HG03565 (cell line): ENCODE measurements around the gene S100A6.

Experiments used
- ATAC-seq: cut with Tn5 transposase; IDR thresholded peaks from one replicate; pipeline ENCODE4 v1.9.1; 2021; ENCODE audit warnings: mild to moderate bottlenecking, moderate library complexity; ENCODE audit not compliant: unreplicated experiment

Gene S100A6

GRCh38 chr1:153507926-153508583, 27.7 kb downstream of the S100A6 start:
- ATAC-seq, result no peak

DNA sequence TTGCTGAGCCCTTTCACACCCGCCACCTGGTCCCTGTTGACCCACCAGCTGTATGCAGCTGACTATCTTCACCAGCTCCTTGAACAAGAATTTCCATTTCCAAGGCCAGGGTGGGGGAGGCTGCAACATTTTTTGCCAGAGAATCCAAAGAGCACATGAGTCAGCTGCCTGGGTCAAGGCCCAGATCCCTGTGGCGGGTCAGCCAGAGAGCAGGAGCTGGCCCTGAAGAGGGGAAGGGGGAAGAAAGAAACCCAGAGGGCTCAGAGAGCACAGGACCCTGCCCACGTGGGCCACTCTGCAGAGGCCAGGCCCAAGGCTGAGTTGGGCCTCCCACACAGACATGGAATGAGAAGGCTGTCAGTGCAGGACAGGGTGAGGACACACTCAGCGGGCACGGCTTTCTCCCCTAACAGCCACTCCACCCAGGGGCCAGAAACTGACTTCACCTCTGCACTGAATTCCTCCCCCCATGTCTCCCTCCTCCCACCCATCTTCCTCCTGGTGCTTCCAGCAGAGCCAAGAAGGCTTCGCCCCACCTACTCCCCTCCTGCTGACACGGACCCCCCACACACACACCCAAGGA, 28.9 kb downstream of the S100A6 start:
- ATAC-seq, result no peak

DNA sequence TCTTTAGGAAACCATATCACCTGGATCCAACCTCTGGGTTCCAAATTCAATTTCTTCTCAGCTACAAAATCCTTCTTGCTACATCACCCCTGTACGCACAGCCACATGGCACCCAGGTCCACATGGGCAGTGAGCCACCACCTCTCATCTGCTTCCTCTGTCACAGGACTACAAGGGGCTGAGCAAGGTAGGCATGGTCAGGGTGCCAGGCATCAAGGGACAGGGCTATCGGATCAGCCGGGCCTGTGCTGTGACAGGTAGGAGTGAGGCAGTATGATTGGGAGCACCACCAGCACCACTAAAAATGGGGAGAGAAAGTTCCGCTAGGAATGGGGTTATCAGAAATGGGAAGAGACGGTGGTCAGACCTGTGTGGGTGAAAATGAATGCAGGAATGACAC, 29.4 kb downstream of the S100A6 start:
- ATAC-seq, result no peak

- ATAC-seq, result no peak
Observed at GRCh38 chr1:153505576-153505975, 30.2 kb downstream of the S100A6 start.

DNA sequence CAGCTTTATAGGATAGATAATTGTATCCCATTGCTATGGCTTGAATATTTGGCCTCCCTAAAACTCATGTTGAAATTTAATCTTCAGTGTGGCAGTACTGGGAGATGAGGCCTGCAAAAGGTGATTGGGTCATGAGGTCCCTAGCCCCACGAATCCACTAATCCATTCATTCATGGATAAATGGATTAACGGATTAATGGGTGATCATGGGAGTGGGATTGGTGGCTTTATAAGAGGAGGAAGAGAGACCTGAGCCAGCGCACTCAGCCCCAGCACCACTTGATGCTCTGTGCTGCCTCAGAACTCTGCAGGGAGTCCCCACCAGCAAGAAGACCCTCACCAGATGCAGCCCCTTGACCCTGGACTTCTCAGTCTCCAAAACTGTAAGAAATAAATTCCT, 32.0 kb downstream of the S100A6 start:
- ATAC-seq, result no peak

DNA sequence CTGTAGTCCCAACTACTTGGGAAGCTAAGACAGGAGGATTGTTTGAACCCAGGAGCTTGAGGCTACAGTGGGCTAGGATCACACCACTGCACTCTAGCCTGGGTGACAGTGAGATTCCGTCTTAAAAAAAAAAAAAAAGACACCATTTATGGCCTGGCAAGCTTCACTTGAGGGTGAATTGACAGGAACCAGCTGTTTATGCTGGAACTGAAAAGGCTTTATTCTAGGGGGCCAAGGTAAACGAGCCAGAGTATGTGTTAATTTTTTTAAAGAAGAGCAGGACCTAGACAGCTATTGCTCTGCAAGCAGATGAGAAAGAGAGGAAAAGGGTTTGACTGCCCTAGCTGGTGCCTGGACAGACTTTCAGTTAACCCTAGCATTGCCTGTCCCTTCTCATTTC, 37.0 kb downstream of the S100A6 start:
- no peak for ATAC-seq

DNA sequence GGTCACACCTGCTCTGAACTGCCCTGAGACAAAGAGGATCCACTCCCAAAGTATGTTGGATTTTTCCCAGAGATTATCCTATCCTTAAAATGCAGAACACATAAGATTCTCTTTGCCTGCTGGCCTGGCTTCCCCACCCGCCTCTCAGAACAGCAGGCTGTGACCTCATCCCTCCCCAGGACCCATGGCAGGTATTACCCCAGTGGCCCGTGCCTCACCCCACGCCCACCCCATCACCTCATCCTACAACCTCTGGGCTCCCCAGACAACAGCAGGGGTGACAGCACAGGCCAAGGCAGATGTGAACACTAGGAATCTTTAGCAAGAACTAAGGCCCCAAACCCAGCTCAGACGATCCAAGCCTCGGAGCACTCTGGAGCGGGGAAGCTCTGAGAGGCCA, 40.3 kb downstream of the S100A6 start:
- no peak for ATAC-seq

GRCh38 chr1:153494976-153495535, 40.7 kb downstream of the S100A6 start:
- ATAC-seq, result no peak

DNA sequence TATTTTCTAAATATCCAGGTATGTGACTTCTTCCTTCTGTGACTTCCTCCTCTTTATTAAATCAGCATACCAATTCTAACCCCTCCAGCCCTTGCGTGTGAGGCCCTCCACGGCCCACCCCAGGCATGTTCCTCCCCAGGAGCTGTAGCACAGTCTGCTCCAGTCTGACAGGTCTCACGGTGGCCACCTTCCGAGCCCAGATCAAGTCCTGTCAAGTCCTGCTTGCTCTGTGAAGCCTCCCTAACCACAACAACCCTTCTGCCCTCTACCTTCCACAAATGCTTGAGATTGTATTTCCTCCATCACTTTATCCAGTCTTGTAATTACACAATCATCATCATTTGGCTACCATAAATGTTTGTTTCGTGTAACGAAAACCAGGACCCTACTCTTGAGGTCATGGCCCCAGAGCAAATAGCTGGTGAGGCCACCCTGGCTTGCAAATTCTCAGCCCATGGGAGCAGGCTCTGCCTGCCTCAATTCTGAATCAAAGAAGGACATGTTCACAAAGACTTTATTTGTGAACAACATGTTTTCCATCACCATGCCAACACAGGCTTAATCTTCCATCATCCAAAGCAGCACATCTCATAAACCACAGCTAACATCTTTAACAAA, 42.3 kb downstream of the S100A6 start:
- ATAC-seq, result no peak

DNA sequence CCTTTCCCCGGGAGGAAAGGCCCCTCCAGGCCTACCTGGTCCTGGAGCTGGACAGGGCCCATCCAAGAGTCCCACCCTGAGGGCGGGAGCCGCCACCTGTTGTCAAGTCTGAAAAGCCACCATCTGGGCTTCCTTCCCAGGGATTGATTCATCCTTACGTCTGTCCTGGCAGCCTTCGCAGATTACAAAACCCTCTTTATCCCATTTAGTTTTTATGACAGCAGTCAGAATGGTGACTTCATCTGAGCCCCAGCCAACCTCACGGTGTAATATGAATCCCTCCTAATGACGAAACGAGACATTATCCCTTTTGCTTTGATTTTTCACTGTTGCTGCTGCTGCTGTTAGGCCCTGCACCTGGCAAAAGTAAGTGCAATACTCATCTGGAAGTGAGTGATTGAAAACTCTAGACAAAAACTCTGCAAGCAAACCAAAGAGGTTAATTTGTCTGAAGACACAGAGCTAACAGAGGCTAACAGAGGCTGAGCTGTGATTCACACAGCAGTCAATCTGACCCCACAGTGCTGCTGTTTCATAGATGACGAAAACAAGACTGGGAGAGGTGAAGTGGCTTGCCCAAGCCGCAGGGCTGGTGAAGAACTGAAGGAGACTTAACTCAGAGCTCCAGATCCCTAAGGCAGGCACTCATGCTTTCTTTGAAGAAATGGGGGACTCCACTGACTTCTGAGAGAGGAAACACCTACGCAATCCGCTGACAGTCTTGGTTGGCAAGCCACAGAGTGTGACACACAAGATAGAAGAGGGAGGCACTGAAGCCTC, 45.3 kb downstream of the S100A6 start:
- no peak for ATAC-seq

DNA sequence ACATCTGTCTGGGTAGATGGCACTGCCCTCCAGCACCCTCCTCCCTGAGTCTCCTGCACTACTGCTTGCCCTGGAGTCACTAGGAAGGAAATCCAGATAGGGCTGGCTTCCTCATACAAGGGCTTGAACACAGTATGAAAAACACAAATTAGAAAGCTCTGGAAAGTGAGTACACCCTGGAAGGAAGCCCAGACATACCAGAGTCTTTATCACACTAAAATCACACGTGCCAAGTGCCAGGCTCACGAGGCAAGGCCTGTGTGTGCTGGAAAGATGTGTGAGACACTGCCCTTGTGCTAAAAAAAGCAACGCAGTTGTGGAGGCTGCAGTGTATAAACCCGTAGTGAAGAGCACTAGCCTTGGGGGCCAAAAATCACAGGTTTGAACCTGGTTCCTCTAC, 47.1 kb downstream of the S100A6 start:
- no peak for ATAC-seq

DNA sequence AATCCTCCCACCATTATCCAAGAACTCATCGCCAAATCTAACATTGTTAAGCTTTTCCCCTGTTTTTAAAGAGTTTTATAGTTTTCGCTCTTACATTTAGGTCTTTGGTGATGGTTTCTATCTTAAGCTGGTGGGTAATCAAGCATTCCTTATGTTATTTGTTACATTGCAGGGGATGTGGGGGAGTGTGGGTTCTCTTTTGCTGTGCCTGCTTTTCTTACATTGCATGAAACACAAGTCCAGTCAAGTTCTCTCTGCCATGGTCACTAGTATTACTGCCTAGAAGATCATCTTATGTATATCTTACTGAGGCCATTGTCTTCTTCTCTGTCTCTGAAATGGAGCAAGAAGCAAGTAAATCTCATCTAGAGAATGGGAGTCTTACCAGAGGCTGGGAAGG, 48.1 kb downstream of the S100A6 start:
- ATAC-seq, result no peak

- no peak for ATAC-seq
Observed at GRCh38 chr1:153485863-153486262, 49.9 kb downstream of the S100A6 start.
